ENCODE results near the gene PCBP2. TPM values are rescaled to one million over a fixed set of nuclear protein-coding genes. Genes with fewer than 3 reads are reported as not detected.
"Not testable (repeated sequence)": the region's sequence is repeated elsewhere in the genome, so short reads cannot be mapped to it uniquely, and the experiment has no call there.

Gene PCBP2
- polyA plus RNA-seq (242 and 261 TPM in 2 replicates), polyA minus RNA-seq (275 and 404 TPM in 2 replicates)

GRCh38 chr12:53451661-53452158 lies at the start of gene PCBP2:
TSS of gene PCBP2 (plus strand) at chr12:53452102. CDS start at chr12:53454801, 2,699 bp downstream.
- Histone ChIP-seq H2AFZ (ENCODE audit: low read depth, low read length) (peak within 1 kb of the TSS; percentile 60), H3K27me3 (ENCODE audit: insufficient read depth, low read depth, low read length) (no peaks in the 10 kb centered on the region), H3K9me2 (ENCODE audit: insufficient read depth, low read length) (no peaks in the 10 kb centered on the region), H4K20me1 (ENCODE audit: insufficient read depth) (peaks cover 21% of the 10 kb centered on the region), H3K4me3 (ENCODE audit: low read length) (peak within 1 kb of the TSS; percentile 76), H3K9ac (ENCODE audit: low read length) (peak within 1 kb of the TSS; percentile 97), H3K27ac (ENCODE audit: low read length) (peak within 1 kb of the TSS; percentile 95), H3F3A (ENCODE audit: insufficient read depth, low read length, poor library complexity, severe bottlenecking) (no peaks in the 10 kb centered on the region), H3K9me3 (ENCODE audit: low read length) (no peaks in the 10 kb centered on the region), H3K4me2 (ENCODE audit: low read length) (peak within 1 kb of the TSS; percentile 91), H3K79me2 (replicated peaks; ENCODE audit: insufficient read depth, low read length) (peaks cover 38% of the 10 kb centered on the region), H3K36me3 (ENCODE audit: insufficient read depth, low read length) (peaks cover 9% of the 10 kb centered on the region)
- peak; percentile 55 for TF ChIP-seq EP300 (conservative IDR thresholded peaks at IDR 0.05; ENCODE audit: poor library complexity, severe bottlenecking)
- TF ChIP-seq EZH2 (IDR thresholded peaks at IDR 0.05; ENCODE audit: borderline replicate concordance, insufficient read depth, low read length, poor library complexity, severe bottlenecking), result no peak
- peak; percentile 57 for TF ChIP-seq MXI1 (conservative IDR thresholded peaks at IDR 0.05; ENCODE audit: poor library complexity, severe bottlenecking)
- peak; percentile 82 for TF ChIP-seq REST (IDR thresholded peaks at IDR 0.05; ENCODE audit: borderline replicate concordance)
- TF ChIP-seq POLR2AphosphoS5 (IDR thresholded peaks at IDR 0.05), result peak; percentile 85
- peak; percentile 54 for TF ChIP-seq RAD21 (conservative IDR thresholded peaks at IDR 0.05)
- peak; percentile 65 for TF ChIP-seq SMC3 (conservative IDR thresholded peaks at IDR 0.05; ENCODE audit: poor library complexity)
- TF ChIP-seq TAF1 (IDR thresholded peaks at IDR 0.05; ENCODE audit: low read depth), result peak; percentile 94
- peak; percentile 99 for TF ChIP-seq CTCF (IDR thresholded peaks at IDR 0.05; ENCODE audit: poor library complexity, severe bottlenecking)

- H3K27ac ChIP-seq (ENCODE audit: low read length); H2AFZ ChIP-seq (ENCODE audit: low read depth, low read length); H3F3A ChIP-seq (ENCODE audit: insufficient read depth, low read length, poor library complexity, severe bottlenecking); H3K4me3 ChIP-seq (ENCODE audit: low read length); H3K27me3 ChIP-seq (ENCODE audit: insufficient read depth, low read depth, low read length); H3K36me3 ChIP-seq (ENCODE audit: insufficient read depth, low read length); H3K4me2 ChIP-seq (ENCODE audit: low read length); H3K9me3 ChIP-seq (ENCODE audit: low read length); H3K9me2 ChIP-seq (ENCODE audit: insufficient read depth, low read length); H3K9ac ChIP-seq (ENCODE audit: low read length); H4K20me1 ChIP-seq (ENCODE audit: insufficient read depth); H3K79me2 ChIP-seq (replicated peaks; ENCODE audit: insufficient read depth, low read length): not testable (repeated sequence)
Observed at GRCh38 chr12:53402351-53402750, 49.6 kb upstream of the PCBP2 start.

- Histone ChIP-seq H3K79me2 (replicated peaks; ENCODE audit: insufficient read depth, low read length) (peaks cover 7% of the 10 kb centered on the region), H3K9me3 (ENCODE audit: low read length) (no peaks in the 10 kb centered on the region), H3K9ac (ENCODE audit: low read length) (no peak overlapping the region), H3F3A (ENCODE audit: insufficient read depth, low read length, poor library complexity, severe bottlenecking) (no peaks in the 10 kb centered on the region), H2AFZ (ENCODE audit: low read depth, low read length) (no peak overlapping the region), H4K20me1 (ENCODE audit: insufficient read depth) (no peaks in the 10 kb centered on the region), H3K27me3 (ENCODE audit: insufficient read depth, low read depth, low read length) (no peaks in the 10 kb centered on the region), H3K27ac (ENCODE audit: low read length) (no peak overlapping the region), H3K4me3 (ENCODE audit: low read length) (no peak overlapping the region), H3K9me2 (ENCODE audit: insufficient read depth, low read length) (no peaks in the 10 kb centered on the region), H3K4me2 (ENCODE audit: low read length) (no peak overlapping the region), H3K36me3 (ENCODE audit: insufficient read depth, low read length) (no peaks in the 10 kb centered on the region)
- TF ChIP-seq EZH2 (IDR thresholded peaks at IDR 0.05; ENCODE audit: borderline replicate concordance, insufficient read depth, low read length, poor library complexity, severe bottlenecking) (no peak), REST (IDR thresholded peaks at IDR 0.05; ENCODE audit: borderline replicate concordance) (no peak), EP300 (conservative IDR thresholded peaks at IDR 0.05; ENCODE audit: poor library complexity, severe bottlenecking) (no peak), SMC3 (conservative IDR thresholded peaks at IDR 0.05; ENCODE audit: poor library complexity) (no peak), MXI1 (conservative IDR thresholded peaks at IDR 0.05; ENCODE audit: poor library complexity, severe bottlenecking) (no peak), TAF1 (IDR thresholded peaks at IDR 0.05; ENCODE audit: low read depth) (no peak), RAD21 (conservative IDR thresholded peaks at IDR 0.05) (no peak), CTCF (IDR thresholded peaks at IDR 0.05; ENCODE audit: poor library complexity, severe bottlenecking) (no peak), POLR2AphosphoS5 (IDR thresholded peaks at IDR 0.05) (no peak)
Observed at GRCh38 chr12:53402871-53403270, 49.0 kb upstream of the PCBP2 start.
